ENCODE measurements around the gene RABGAP1L. TPM values are rescaled to one million over a fixed set of nuclear protein-coding genes. Genes with fewer than 3 reads are reported as not detected.
"Not testable (repeated sequence)": the region's sequence is repeated elsewhere in the genome, so short reads cannot be mapped to it uniquely, and the experiment has no call there.

Gene RABGAP1L
- total and polyA plus RNA-seq, 10 of the 15 experiments (the other 5 are each of a cell fraction or from before 2014, with no cell fraction given): 5.8 to 194 (median 113) TPM

- TF ChIP-seq MAX (IDR thresholded peaks at IDR 0.05; ENCODE audit: low read depth, low read length) (no peak), MXI1 (IDR thresholded peaks at IDR 0.05; ENCODE audit: low read depth, low read length) (no peak), CREM (IDR thresholded peaks at IDR 0.05; ENCODE audit: low read depth) (no peak)
Observed at GRCh38 chr1:174136714-174137113, 22.6 kb upstream of the RABGAP1L start (continued).

GRCh38 chr1:174142836-174143235, 16.5 kb upstream of the RABGAP1L start:
- intact Hi-C loops (cut with micrococcal nuclease; ENCODE audit: unreplicated experiment): no loop called here
- Histone ChIP-seq H3K9me3 (replicated peaks; ENCODE audit: control insufficient read depth, insufficient read depth, low read length) (no peaks in the 10 kb centered on the region), H3K4me3 (no peak overlapping the region), H3K9ac (ENCODE audit: control insufficient read depth, insufficient read depth, low read length) (no peak overlapping the region), H3K4me1 (ENCODE audit: control insufficient read depth, insufficient read depth, low read length) (no peaks in the 10 kb centered on the region), H3K36me3 (ENCODE audit: control insufficient read depth in 2 of 2, insufficient read depth in 2 of 2, low read length in 1 of 2) (no peaks in the 10 kb centered on the region), H3K79me2 (ENCODE audit: control insufficient read depth, insufficient read depth, low read length) (no peaks in the 10 kb centered on the region), H3K27me3 (replicated peaks in 1 of 2; ENCODE audit: control insufficient read depth in 2 of 2, insufficient read depth in 2 of 2, low read length in 1 of 2) (no peaks in the 10 kb centered on the region), H4K20me1 (ENCODE audit: control insufficient read depth, insufficient read depth) (no peaks in the 10 kb centered on the region), H3K27ac (ENCODE audit: control insufficient read depth, insufficient read depth) (no peak overlapping the region), H3K4me2 (ENCODE audit: control insufficient read depth, insufficient read depth) (no peak overlapping the region), H2AFZ (ENCODE audit: control insufficient read depth, low read depth, low read length) (no peak overlapping the region)
- TF ChIP-seq ATF3 (IDR thresholded peaks at IDR 0.05; ENCODE audit: borderline replicate concordance, extremely low read depth, low read depth, low read length): no peak
- TF ChIP-seq ATF2 (IDR thresholded peaks at IDR 0.05; ENCODE audit: low read length): no peak
- no peak for TF ChIP-seq HDAC6 (IDR thresholded peaks at IDR 0.05; ENCODE audit: unreplicated experiment)
- no peak for TF ChIP-seq SUZ12 (IDR thresholded peaks at IDR 0.05; ENCODE audit: unreplicated experiment)
- no peak for TF ChIP-seq CEBPB (IDR thresholded peaks at IDR 0.05; ENCODE audit: borderline replicate concordance in 1 of 2, low read depth in 2 of 2, low read length in 2 of 2)
- no peak for TF ChIP-seq MEF2A (IDR thresholded peaks at IDR 0.05; ENCODE audit: insufficient read depth, low read depth, low read length)
- no peak for TF ChIP-seq CTCF (IDR thresholded peaks at IDR 0.05 in 2 of 3, conservative IDR thresholded peaks at IDR 0.05 in 1 of 3; ENCODE audit: control insufficient read depth in 2 of 3, extremely low read depth in 1 of 3, insufficient read depth in 1 of 3, low read depth in 3 of 3, low read length in 3 of 3)
- ChIA-PET RAD21 (ENCODE audit: unreplicated experiment) (no interaction called here), POLR2A (no interaction called here), CTCF (no interaction called here), SMC1A (ENCODE audit: uncharacterized antibody, unreplicated experiment) (interaction anchor here (1.2 kb wide), 1 partner anchor 10 kb away, joined by 3 read pairs; no protein-coding TSS in a partner anchor)
- no TSS peak for BruUV-seq (replicated peaks)
- FAIRE-seq (no peak), DNase-seq (ENCODE audit: low read depth, low spot score) (no peak), ATAC-seq (no peak)
- in situ Hi-C loops (cut with MboI): no loop called here
- 79% methylated on average over 5 of the region's 5 CpGs for WGBS (ENCODE audit: insufficient coverage, insufficient replicate concordance, low lambda C conversion rate, missing lambda C conversion rate)

- H3K4me1 ChIP-seq (ENCODE audit: control insufficient read depth, insufficient read depth, low read length); DNase-seq (ENCODE audit: low read depth, low spot score); H3K9me3 ChIP-seq (replicated peaks; ENCODE audit: control insufficient read depth, insufficient read depth, low read length); H3K27ac ChIP-seq (ENCODE audit: control insufficient read depth, insufficient read depth); BruUV-seq (replicated peaks); H3K36me3 ChIP-seq (ENCODE audit: control insufficient read depth in 2 of 2, insufficient read depth in 2 of 2, low read length in 1 of 2); H3K4me3 ChIP-seq; intact Hi-C loops (cut with micrococcal nuclease; ENCODE audit: unreplicated experiment); RAD21 ChIA-PET (ENCODE audit: unreplicated experiment); in situ Hi-C loops (cut with MboI); FAIRE-seq; H2AFZ ChIP-seq (ENCODE audit: control insufficient read depth, low read depth, low read length); H4K20me1 ChIP-seq (ENCODE audit: control insufficient read depth, insufficient read depth); H3K9ac ChIP-seq (ENCODE audit: control insufficient read depth, insufficient read depth, low read length); H3K27me3 ChIP-seq (replicated peaks in 1 of 2; ENCODE audit: control insufficient read depth in 2 of 2, insufficient read depth in 2 of 2, low read length in 1 of 2); H3K79me2 ChIP-seq (ENCODE audit: control insufficient read depth, insufficient read depth, low read length); H3K4me2 ChIP-seq (ENCODE audit: control insufficient read depth, insufficient read depth); ATAC-seq: not testable (repeated sequence)
- 45% methylated on average over 11 of the region's 12 CpGs for WGBS (ENCODE audit: insufficient coverage, insufficient replicate concordance, low lambda C conversion rate, missing lambda C conversion rate)
- POLR2A ChIA-PET: interaction anchor here (0.6 kb wide), 1 partner anchor 332 kb away, joined by 3 read pairs; no protein-coding TSS in a partner anchor
- SMC1A ChIA-PET (ENCODE audit: uncharacterized antibody, unreplicated experiment): interaction anchor here (1.3 kb wide), 1 partner anchor 78 kb away, joined by 3 read pairs; no protein-coding TSS in a partner anchor
- CTCF ChIA-PET: interaction anchor here (1.7 kb wide), 1 partner anchor 31 kb away, joined by 3 read pairs; no protein-coding TSS in a partner anchor
Observed at GRCh38 chr1:174143727-174144396, 15.5 kb upstream of the RABGAP1L start.

Data from GM12878 (cell line).